GM19372 (cell line): Measurements from ENCODE around the gene HMOX1.
"Not testable (repeated sequence)": the region's sequence is repeated elsewhere in the genome, so short reads cannot be mapped to it uniquely, and the experiment has no call there.

Experiments used
- ATAC-seq: cut with Tn5 transposase; IDR thresholded peaks from one replicate; pipeline ENCODE4 v1.9.1; 2021; ENCODE audit warnings: mild to moderate bottlenecking, low read depth, moderate library complexity; ENCODE audit not compliant: unreplicated experiment

Gene HMOX1

GRCh38 chr22:35430897-35431322 lies 50.0 kb downstream of the HMOX1 start:
- ATAC-seq, result no peak

- no peak for ATAC-seq
Measured at GRCh38 chr22:35431483-35432227, 50.8 kb downstream of the HMOX1 start.

GRCh38 chr22:35432228-35432905 lies 51.5 kb downstream of the HMOX1 start:
- no peak for ATAC-seq

GRCh38 chr22:35434061-35434710 lies 53.3 kb downstream of the HMOX1 start:
- ATAC-seq, result no peak

- ATAC-seq, result no peak
Measured at GRCh38 chr22:35435201-35435740, 54.4 kb downstream of the HMOX1 start.

- no peak for ATAC-seq
Measured at GRCh38 chr22:35436421-35436820, 55.5 kb downstream of the HMOX1 start.

- no peak for ATAC-seq
Measured at GRCh38 chr22:35437049-35437448, 56.2 kb downstream of the HMOX1 start.

GRCh38 chr22:35438673-35439364 lies 57.9 kb downstream of the HMOX1 start:
- ATAC-seq, result not testable (repeated sequence)

- no peak for ATAC-seq
Measured at GRCh38 chr22:35439365-35439717, 58.4 kb downstream of the HMOX1 start.

- no peak for ATAC-seq
Measured at GRCh38 chr22:35440129-35440528, 59.2 kb downstream of the HMOX1 start.

- ATAC-seq, result no peak
Measured at GRCh38 chr22:35441489-35442100, 60.7 kb downstream of the HMOX1 start.

- no peak for ATAC-seq
Measured at GRCh38 chr22:35442471-35442870, 61.6 kb downstream of the HMOX1 start.

GRCh38 chr22:35443338-35443737 lies 62.4 kb downstream of the HMOX1 start:
- ATAC-seq, result no peak
